Measurements from ENCODE around the gene EBF4. TPM values are rescaled to one million over a fixed set of nuclear protein-coding genes. Genes with fewer than 3 reads are reported as not detected.

Gene EBF4
- total and polyA plus RNA-seq, 2 of the 8 experiments (the other 6 are each of a cell fraction or from before 2014, with no cell fraction given) = 1.2 to 2.9 TPM

DNA sequence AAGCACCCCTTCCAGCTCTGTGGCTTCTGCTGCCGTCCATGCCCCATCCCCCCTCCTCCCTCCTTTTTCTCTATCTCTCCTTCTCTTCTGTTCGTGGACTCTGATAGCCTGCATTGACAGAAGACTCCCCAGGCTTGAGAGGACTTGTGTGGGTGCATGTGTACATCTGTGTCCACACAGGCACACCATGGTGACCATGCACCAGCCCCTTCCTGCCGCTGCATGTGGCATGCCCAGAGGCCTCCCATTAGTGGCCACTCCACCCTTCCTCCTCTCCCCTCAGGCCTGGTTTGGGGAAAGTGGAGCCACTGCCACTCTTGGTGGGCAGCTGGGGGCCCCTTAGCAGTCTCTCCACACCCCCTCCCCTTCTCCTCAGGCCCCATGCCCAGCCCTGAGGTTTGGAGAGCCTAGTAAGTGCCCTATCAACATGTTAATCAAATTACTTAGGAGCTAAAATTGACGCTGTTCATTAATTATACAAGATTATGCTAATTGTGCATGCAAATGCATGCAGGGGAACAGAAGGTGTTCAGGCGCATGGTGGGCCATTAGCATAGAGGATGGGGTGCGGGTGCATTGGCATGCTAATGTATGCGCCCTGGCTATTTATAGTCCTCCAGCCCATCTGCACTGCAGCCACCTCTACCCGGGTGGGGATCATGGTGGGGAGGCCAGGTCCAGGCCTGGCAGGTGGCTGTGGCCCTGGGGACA, 45.9 kb downstream of the EBF4 start:
- Histone ChIP-seq H4K8ac (ENCODE audit: extremely low read depth, insufficient read depth, low read length) (no peak overlapping the region; the same call in 1 of the 2 replicates), H3K4me1 (replicated peaks in 1 of 4; ENCODE audit: control insufficient read depth in 3 of 4, insufficient read depth in 4 of 4, low read length in 3 of 4) (peaks cover 2 to 9% (median 5%) of the 10 kb centered on the region in 4 experiments), H2BK12ac (ENCODE audit: low read depth, low read length) (no peak overlapping the region), H2AFZ (ENCODE audit: low read length) (no peak overlapping the region), H3K23me2 (ENCODE audit: low read depth, low read length) (no peaks in the 10 kb centered on the region), H3K18ac (ENCODE audit: extremely low read depth, low read length) (no peak overlapping the region), H4K20me1 (replicated peaks in 1 of 2; ENCODE audit: control insufficient read depth in 1 of 2, insufficient read depth in 2 of 2, low read length in 2 of 2) (no peaks in the 10 kb centered on the region), H4K91ac (replicated peaks; ENCODE audit: insufficient read length, low read length) (peak overlapping the region; percentile 12), H3K9me3 (ENCODE audit: insufficient read depth in 2 of 2, low read depth in 1 of 2, low read length in 1 of 2) (0 out of 4 replicates have a peak, but pooled peaks cover under 1 to 3% of the 10 kb centered on the region in 2 experiments), H3K36me3 (ENCODE audit: control insufficient read depth in 2 of 4, insufficient read depth in 4 of 4, low read length in 3 of 4) (no peaks in the 10 kb centered on the region), H3K27me3 (replicated peaks in 1 of 4; ENCODE audit: control insufficient read depth in 3 of 4, extremely low read depth in 1 of 4, insufficient read depth in 3 of 4, low read length in 3 of 4) (peaks cover 0 to 9% (median 3%) of the 10 kb centered on the region in 4 experiments; a peak in 3 of 7 replicates), H2BK20ac (ENCODE audit: low read length) (peak overlapping the region; percentile 11; the same call in 1 of the 2 replicates), H3K4me2 (ENCODE audit: insufficient read depth in 1 of 2, low read depth in 2 of 2, low read length in 2 of 2) (0 out of 4 replicates have a peak overlapping the region, but pooled peaks of 1 of the 2 experiments have one; percentile 3), H2BK5ac (ENCODE audit: low read depth, low read length) (peak overlapping the region; percentile 48; the same call in 1 of the 2 replicates), H2AK5ac (ENCODE audit: low read depth, low read length) (no peak overlapping the region), H4K5ac (ENCODE audit: insufficient read length, low read depth, low read length) (no peak overlapping the region), H3K79me2 (ENCODE audit: control insufficient read depth in 1 of 2, insufficient read depth in 2 of 2, low read length in 2 of 2) (no peaks in the 10 kb centered on the region), H3K23ac (ENCODE audit: insufficient read length) (no peak overlapping the region), H2BK15ac (ENCODE audit: low read length) (peak overlapping the region; percentile 83; the same call in 1 of the 2 replicates), H3K79me1 (ENCODE audit: low read depth, low read length) (no peaks in the 10 kb centered on the region), H3K14ac (ENCODE audit: insufficient read length) (no peak overlapping the region), H3K4ac (replicated peaks; ENCODE audit: insufficient read length, low read depth, low read length) (no peak overlapping the region), H2BK120ac (replicated peaks; ENCODE audit: low read depth, low read length) (no peak overlapping the region), H3K27ac (ENCODE audit: low read depth, low read length) (no peak overlapping the region), H3K4me3 (ENCODE audit: extremely low read depth in 1 of 4, insufficient read depth in 2 of 4, low read depth in 3 of 4, low read length in 4 of 4) (no peak overlapping the region), H3K56ac (replicated peaks; ENCODE audit: insufficient read length, low read depth, low read length) (no peak overlapping the region), H3K9ac (replicated peaks in 1 of 4; ENCODE audit: extremely low read depth in 1 of 4, low read depth in 3 of 4, low read length in 3 of 4) (no peak overlapping the region)
- WGBS, 2 experiments (ENCODE audit: extremely low coverage in 1 of 2, insufficient coverage in 1 of 2, insufficient read length in 1 of 2, insufficient replicate concordance in 2 of 2, low coverage in 1 of 2, low lambda C conversion rate in 2 of 2, missing lambda C conversion rate in 1 of 2) = 57% methylated on average over 6 of the region's 8 CpGs; no CpG with 5 or more reads in 1 of the 2 experiments
- DNase-seq (ENCODE audit: low read depth in 1 of 2, low spot score in 2 of 2) (no peak), FAIRE-seq (no peak)
- ChIA-PET CTCF (ENCODE audit: partially characterized antibody) (interaction anchor here (1.0 to 18.6 kb wide), 8 partner anchors 8 to 65 kb away, joined by 3 to 286 read pairs (median 36); partner anchors contain the start of gene EBF4), POLR2A (ENCODE audit: partially characterized antibody) (interaction anchor here (1.8 kb wide), 1 partner anchor 32 kb away, joined by 4 read pairs; no protein-coding TSS in a partner anchor)
- no peak for TF ChIP-seq MAFK (IDR thresholded peaks at IDR 0.05; ENCODE audit: low read depth, low read length)
- no peak for TF ChIP-seq SIX5 (IDR thresholded peaks at IDR 0.05; ENCODE audit: low read depth, low read length)
- TF ChIP-seq CHD1 (IDR thresholded peaks at IDR 0.05; ENCODE audit: low read depth, low read length) = no peak
- no peak for TF ChIP-seq YY1 (IDR thresholded peaks at IDR 0.05; ENCODE audit: low read depth, low read length)

All from H1 (cell line).